ENCODE measurements around the gene USPL1.
A peak's percentile ranks its signal among the peaks of the same experiment; 100 is the strongest.

The USPL1 gene

GRCh38 chr13:30660796-30661195 is 43.1 kb downstream of the USPL1 start:
- DNase-seq (ENCODE audit: low spot score), result no peak

- DNase-seq (ENCODE audit: low spot score), result no peak
Observed at GRCh38 chr13:30664689-30665275, 47.1 kb downstream of the USPL1 start.

GRCh38 chr13:30665638-30666037 is 47.9 kb downstream of the USPL1 start:
- no peak for DNase-seq (ENCODE audit: low spot score)

- DNase-seq (ENCODE audit: low spot score), result peak; percentile 16
Observed at GRCh38 chr13:30666113-30666512, 48.4 kb downstream of the USPL1 start.

GRCh38 chr13:30667014-30667413 is 49.3 kb downstream of the USPL1 start:
- DNase-seq (ENCODE audit: low spot score), result no peak

- no peak for DNase-seq (ENCODE audit: low spot score)
Observed at GRCh38 chr13:30668312-30668711, 50.6 kb downstream of the USPL1 start.

- DNase-seq (ENCODE audit: low spot score), result no peak
Observed at GRCh38 chr13:30671271-30671815, 53.6 kb downstream of the USPL1 start.

- peak; percentile 94 for DNase-seq (ENCODE audit: low spot score)
Observed at GRCh38 chr13:30673669-30674521, 56.2 kb downstream of the USPL1 start.

- no peak for DNase-seq (ENCODE audit: low spot score)
Observed at GRCh38 chr13:30675717-30676116, 58.0 kb downstream of the USPL1 start.

- no peak for DNase-seq (ENCODE audit: low spot score)
Observed at GRCh38 chr13:30676672-30677071, 59.0 kb downstream of the USPL1 start.

GRCh38 chr13:30679483-30680330 is 62.0 kb downstream of the USPL1 start:
- DNase-seq (ENCODE audit: low spot score), result peak; percentile 50

GRCh38 chr13:30681843-30682242 is 64.1 kb downstream of the USPL1 start:
- no peak for DNase-seq (ENCODE audit: low spot score)

GRCh38 chr13:30685320-30685859 is 67.7 kb downstream of the USPL1 start:
- DNase-seq (ENCODE audit: low spot score), result no peak

GRCh38 chr13:30685987-30686386 is 68.3 kb downstream of the USPL1 start:
- no peak for DNase-seq (ENCODE audit: low spot score)

- DNase-seq (ENCODE audit: low spot score), result no peak
Observed at GRCh38 chr13:30687601-30688000, 69.9 kb downstream of the USPL1 start.

- no peak for DNase-seq (ENCODE audit: low spot score)
Observed at GRCh38 chr13:30689752-30690151, 72.0 kb downstream of the USPL1 start.

- DNase-seq (ENCODE audit: low spot score), result no peak
Observed at GRCh38 chr13:30690282-30691188, 72.8 kb downstream of the USPL1 start.

- no peak for DNase-seq (ENCODE audit: low spot score)
Observed at GRCh38 chr13:30692113-30692512, 74.4 kb downstream of the USPL1 start.

GRCh38 chr13:30696278-30697176 is 78.8 kb downstream of the USPL1 start:
- DNase-seq (ENCODE audit: low spot score), result no peak
